NCI-H524 (cell line): Measurements from ENCODE around the gene CAMTA1.

Source experiments
- DNase-seq, 2 experiments: peaks; one replicate each; lab custom pipeline; 2025; lab: John Stamatoyannopoulos, UW

Gene CAMTA1

DNA sequence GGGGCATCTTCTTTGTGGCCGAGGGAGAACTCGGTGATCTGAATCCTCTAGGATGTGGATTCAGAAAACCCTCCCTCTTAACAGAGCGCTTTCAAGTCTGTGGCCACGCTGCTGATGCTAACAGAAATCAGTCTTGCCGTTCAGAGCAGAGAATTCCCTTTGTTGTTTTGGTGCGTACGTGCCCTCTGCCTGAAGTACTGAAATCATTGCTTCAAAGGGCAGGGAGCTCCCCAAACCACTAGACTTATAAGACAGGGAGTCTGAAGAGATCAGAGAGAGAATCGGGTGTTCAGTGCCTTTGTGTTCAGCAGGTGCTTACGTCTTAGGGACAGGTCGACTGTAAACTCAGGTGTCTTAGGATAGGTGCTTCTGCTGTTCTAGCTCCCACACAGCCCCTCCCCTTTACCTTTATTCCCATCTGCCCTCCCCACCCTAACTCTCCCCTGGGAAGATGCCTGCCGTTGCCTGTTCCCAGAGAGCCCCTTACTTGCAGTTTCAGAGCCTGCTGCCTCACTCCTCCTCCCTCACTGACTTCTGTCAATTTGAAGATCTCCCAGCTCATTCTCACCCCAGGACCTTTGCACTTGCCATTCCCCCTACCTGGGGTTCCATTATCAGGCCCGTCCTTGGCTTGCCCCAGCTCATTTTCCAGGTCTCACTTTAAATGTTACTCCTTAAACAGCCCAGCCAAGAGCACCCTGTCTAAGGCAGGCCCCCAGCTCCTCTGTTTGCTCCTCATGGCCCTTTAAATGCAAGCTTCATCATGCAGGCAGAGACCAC is 143.0 kb downstream of the CAMTA1 start:
- DNase-seq, result no peak

DNA sequence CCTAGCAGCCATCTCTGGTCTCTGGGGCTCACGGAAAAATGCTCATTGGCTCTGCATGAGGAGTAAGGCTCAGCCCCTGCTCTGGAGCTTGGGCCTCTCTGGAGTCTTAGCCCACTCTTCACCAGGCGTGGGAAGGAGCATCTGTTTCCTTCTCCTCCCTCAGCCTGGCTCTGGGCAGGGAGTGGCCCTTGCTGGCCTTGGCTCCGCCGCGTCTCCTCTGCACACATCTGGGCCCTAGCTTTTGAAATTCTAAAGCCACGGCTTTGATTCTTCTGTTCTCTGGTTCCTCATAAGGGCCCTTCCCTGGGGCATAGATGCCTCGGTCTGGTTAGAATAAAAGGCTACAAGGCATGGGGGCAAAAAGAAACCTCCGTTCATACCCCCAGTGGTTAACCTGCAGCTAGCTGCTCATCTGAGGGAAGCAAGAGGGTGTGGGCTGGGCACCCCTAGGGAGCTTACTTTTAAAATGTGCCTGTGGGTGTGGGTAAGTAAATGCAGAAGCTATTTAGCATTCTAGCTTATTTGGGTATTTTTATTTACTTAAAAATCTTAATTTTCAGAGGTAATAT is 145.6 kb downstream of the CAMTA1 start:
- DNase-seq, result no peak

DNA sequence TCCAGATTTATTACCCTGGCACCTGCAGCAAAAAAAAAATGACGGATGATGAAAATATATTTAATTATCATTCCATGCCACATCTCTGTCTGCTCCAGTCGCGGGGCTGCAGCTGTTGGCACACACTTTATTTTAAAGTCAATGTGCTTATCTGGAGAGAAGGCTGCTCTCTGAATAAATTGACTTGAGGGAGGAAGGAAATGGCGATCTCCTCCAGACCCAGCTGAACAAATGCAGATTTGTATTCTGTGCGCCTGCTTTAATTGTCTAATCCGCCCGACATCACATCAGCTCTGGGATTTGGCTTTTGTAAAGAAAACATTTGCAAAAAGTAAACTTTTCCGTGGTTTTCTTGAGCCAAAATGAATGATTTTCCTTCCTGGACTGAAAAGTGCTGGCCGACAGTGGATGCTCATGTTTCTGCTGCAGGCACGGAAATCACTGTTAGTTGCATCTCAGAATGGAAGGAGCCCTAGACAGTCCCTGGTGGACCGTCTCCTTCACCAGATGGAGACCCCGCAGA is 150.2 kb downstream of the CAMTA1 start:
- peak in 1 of 2 experiments; percentile 53 for DNase-seq

DNA sequence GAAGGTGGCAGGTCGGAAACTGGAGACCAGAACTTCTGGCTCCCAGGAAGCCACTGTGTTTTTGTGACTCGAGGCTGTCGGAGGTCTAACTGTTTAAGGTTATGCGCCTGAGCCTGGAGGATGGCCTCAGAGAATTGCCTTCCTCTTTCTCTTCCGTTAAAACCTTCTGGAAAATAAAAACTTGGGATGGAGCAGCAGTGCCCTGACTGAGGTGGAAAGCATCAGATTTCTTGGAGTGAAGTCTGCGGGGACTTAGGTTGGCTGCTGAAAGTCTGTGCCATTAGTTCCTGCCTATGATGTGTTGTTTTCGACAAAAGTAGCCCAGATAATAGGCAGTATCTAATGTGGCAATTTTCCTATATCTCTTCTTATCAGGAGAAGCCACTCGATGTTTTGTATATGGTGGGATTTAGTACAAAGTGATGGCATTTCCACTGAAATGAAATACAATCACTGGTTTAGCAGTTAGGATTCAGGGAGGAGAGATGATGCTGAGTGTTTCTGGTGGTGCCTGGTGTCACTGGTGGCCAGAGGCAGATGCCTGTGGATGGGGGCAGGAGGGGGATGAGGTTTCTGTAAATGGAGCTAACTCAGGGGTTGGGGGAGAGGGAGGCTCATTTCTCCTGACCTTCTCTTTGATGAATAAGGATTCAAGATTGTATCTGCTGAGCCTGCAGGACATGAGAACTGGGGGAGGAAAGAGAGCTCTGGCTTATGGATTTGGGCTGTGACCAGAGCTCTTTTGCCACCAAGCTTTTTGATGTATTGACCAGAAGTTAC is 150.8 kb downstream of the CAMTA1 start:
- DNase-seq, result no peak

DNA sequence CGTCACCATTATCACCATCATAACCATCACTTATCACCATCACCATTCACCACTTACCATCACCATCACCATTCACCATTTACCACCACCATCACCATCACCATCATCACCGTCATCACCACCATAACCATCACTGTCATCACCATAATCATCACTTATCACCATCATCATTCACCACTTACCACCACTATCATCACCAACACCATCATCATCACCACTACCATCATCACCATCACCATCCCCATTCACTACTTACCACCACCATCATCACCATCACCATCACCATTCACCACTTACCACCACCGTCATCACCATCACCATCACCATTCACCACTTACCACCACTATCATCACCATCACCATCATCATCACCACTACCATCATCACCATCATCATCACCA is 151.8 kb downstream of the CAMTA1 start:
- DNase-seq, result no peak

DNA sequence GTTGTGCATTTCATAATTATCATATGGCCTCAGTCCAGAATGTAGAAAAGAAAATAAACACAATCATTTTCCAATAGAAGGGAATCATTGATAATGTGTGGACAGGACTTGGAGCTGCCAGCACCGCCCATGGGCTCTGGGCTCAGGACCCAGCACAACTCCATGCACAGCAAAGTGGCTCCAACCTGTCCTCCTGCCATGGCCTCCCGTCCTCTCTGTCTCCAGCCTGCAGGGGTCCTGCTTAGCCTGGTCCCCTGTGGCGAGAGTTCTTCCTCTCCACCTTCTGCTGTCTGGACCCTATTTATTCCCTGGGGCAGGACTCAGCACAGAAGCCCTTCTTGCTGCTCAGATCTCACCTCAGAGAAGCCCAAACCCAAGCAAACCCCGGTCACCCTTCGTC is 154.1 kb downstream of the CAMTA1 start:
- no peak for DNase-seq

DNA sequence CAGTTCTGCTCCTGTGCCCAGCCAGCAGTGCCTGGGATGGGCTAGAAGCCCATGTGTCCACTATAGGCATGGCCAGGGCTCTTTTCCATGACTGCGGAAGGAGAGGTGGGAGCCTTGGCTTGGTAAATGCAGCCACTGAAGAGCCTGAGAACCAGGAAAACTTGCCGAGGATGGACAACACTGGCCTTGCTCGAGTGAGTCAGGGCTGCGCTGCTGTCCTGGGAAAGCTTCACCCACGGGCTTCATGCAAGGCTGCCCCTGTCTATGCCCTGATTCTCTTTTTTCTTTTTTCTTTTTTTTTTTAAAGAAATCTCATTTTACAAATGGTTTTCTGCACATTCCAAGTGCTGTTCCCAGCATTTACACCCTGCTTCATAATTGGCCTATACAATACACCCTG is 156.5 kb downstream of the CAMTA1 start:
- no peak for DNase-seq

DNA sequence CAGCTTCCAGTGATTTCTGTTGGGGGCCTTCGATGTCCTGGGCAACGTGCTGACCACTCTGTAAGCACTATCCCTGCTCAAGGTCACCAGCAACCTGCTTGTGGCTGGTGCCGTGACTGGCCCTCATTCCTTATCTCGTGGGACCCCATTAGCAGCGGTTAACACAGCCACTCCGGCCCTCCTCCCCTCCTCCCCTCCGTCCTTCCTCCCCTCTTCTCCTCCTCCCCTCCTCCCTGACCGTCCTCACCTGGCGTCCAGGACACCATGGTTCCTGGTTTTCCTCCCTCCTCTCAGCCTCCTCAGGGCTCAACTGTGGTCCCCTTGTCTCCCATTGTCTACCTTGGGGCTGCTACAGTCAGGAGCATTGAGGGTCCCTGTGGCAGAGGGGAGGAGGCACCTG is 157.7 kb downstream of the CAMTA1 start:
- DNase-seq, result no peak

DNA sequence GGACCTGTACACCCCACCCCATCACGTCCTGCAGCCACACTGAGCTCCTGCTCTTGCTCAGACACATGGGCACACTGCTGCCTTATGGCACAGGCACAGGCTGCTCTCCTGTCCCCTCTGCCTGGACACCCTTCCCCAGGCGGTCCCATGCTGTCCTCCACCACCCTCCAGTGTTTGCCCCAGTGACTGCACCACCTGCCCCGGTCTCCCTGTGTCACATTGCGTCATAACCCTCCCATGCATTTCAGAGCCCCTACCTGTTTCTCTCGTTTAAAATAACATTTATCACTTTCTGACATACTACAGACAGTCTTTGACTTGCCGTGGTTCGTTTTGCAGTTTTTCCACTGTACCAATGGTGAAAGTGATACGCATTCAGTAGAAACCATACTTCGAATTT is 159.2 kb downstream of the CAMTA1 start:
- no peak for DNase-seq

DNA sequence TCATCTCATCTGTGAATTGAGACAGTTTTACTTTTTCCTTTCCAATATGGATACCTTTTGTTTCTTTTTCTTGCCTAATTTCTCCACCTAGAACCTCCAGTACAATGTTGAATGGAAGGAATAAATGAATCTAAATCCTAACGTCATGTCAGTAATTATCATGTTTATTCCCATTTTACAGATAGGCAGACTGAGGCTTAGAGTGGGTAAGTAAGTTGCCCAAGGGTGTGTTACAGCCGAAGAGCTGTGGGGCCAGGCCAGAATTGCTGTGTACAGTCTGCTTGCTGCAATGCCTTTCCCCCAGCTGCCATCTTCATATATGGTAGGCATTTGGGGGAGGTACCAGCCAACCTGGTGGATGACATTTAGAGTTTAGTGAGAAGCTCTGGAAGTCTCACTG is 162.7 kb downstream of the CAMTA1 start:
- DNase-seq, result no peak

DNA sequence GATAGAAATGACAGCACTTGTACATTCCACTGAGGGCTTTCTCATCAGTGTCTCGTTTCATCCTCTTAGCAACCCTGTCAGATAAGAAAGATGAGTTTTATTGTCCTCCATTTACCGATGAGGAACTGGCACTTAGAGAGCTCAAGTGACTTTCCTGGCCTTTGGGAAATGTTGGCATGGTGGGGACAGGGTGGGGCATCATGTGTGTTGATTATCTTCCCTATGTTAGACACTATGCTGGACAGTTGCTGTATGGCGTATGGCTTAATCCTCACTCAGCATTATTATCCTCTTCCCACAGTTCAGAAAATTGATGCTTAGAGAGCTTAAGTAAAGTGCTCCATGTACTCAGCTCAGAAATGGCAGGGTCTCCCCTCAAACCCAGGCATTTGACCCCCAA is 163.2 kb downstream of the CAMTA1 start:
- peak; percentile 92 to 94 for DNase-seq

DNA sequence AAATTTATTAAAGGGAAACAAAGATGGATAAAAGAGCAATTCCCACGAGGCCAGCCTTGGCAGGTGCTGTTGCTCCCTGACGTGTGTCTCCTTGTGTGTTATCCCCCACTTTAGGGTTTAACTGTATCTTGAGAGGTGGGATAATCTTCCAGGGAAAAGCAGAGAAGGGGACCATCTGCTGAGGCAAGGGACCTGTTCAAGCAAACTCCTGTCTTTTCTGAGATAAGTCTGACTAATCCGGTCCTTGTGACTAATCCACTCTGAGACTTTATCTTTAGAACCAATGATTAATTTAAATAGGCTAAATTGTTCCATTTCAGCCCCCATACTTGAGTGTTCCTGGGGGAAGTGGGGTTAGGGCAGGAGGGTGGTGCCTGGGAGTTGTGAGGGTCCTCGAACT is 163.6 kb downstream of the CAMTA1 start:
- DNase-seq, result peak; percentile 96 to 99

DNA sequence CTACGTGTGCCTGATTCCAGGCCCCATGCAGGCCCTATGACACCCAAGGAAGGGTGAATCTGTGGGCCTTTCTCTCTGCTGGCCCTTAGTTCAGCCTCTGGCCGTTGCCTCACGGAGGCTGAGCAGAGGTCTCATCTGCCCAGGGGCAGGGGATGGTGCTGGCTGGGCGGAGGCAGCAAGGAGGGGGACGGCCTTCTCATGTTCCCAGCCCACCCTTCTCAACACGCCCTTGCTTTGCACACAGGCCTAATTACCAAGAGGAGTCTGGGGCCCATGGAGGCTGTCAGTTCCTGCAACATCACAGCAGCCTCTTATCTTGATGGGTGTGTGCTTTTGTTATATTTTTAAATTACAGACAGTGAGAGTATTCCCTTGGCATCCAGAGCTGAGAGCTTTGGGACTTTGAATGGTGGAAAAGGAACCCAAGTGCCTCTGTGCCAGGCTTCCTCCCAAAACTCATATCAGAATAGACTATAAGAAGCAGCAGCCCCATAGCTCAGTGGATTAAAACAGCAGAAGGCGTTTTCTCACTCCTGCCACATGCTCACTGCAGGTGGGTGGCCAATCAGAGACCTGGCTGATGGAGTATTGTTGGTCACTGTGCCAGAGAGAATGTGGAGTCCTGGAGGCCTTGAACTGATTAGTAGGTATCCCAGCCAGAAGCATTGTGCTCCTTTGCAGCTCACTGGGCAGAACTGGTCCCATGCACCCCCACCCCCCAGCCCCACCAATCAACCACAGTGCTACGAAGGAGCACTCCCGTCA is 164.9 kb downstream of the CAMTA1 start:
- peak; percentile 49 to 79 for DNase-seq

DNA sequence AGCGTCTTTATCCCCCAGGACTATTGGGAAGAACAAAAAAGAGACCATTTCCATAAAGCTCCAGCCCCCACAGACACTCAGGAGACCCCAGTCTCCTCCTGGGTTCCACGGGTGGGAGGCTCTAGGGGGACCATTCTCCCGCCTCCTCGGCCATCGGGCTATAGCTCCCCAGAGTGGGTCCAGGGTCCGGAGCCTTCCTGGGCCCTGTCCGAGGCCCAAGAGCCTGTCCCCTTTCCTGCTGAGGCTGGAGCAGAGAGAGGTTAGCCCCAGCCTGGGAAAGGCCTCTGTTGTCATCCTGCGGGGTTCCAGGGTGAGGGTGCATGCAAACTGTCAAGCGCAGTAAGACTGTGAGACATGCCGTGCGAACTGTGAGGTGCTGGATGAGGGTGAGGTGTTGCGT is 166.3 kb downstream of the CAMTA1 start:
- DNase-seq, result no peak

DNA sequence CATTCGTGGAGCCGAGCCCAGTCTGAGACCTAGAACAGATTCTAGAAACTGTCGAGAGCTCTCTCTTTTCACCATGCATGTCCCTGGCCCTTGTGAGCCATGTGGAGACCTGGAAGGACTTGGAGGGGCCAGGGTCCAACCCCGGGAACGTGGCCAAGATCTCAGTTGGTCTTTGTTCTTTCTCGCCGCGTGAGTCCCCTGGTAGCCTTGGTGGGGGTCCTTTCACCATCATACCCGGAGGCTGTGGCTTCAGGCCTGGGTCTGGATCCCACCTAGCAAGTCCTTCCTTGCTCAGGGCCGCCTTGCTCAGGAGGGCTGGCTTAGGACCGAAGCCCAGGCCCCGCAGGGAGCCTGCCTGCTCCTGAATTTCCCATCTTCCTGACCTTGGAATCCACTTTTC is 168.0 kb downstream of the CAMTA1 start:
- DNase-seq, result no peak

DNA sequence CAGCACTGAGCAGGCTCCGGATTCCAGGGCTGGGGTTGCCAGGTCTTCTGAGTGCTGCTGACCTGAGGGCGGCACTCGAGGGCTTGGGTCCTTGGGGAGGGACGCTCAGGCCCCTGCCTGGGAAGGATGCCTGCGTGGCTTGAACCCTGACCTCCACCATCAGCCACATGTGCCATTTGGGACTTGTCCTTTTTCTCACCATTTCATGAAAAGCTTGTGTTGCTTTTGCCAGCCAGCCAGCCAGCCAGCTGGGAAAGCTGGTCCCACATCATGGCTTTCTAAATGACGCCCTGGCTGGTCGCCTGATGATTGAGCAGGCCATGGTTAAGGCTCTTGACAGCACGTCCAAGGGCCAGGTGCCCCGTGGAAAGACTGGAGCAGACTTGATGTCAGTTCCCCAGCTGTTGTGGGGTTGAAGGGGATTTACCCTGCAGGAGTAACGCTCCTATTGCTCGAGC is 168.7 kb downstream of the CAMTA1 start:
- DNase-seq, result peak; percentile 65 to 83

DNA sequence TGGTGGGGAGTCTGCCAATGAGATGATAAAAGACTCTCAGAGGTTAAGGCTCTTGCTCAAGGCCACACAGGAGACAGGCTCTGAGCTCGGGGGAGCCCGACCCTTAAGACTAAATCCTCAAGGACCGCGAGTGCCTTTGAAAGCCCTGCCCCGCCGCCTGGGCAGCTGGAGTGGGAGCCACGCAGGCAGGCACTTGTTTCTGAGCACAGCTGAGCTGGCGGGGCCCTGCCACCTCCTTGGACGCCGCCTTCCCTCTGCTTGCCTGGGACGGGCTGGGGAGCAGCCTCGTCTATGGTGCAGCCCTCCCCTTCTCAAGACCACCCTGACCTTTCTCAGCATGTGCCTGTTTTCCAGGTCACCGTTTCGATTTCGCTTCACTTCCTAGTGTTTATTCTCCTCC is 169.3 kb downstream of the CAMTA1 start:
- peak; percentile 50 to 74 for DNase-seq

DNA sequence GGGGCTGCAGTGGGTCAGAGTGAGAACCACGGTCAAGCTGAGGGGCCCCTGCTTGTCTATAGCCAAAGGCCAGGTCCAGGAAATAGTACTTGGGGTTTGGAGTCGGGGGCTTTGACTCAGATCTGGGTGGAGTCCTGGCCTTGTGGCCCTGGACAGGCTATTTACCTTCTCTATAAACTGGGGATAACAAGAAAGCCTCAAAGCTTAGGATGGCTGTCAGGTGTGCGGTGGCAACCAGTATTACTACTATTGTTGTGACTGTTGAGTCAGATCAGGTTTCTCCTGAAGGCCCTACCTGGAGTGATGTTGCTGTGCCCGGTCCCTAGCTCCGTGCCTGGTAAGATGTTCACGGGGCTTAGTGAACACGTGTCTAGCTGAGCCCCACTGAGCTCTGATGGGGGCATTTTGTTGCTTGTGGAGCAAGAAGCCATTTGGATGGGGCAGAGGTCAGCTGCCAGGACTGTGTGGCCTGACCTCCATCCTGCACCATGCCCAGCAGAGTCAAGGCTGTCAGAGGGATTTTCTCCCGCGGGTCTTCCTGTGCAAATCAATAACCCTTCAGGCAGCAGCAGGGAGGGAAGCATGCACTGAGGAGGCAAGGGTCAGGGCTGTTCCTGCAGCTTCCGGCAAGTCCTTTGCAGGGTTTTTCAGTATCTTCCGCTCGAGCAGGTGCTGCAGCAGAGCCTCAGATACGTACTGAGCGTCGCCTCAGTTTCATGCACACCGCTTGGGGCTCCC is 170.3 kb downstream of the CAMTA1 start:
- DNase-seq, result no peak

DNA sequence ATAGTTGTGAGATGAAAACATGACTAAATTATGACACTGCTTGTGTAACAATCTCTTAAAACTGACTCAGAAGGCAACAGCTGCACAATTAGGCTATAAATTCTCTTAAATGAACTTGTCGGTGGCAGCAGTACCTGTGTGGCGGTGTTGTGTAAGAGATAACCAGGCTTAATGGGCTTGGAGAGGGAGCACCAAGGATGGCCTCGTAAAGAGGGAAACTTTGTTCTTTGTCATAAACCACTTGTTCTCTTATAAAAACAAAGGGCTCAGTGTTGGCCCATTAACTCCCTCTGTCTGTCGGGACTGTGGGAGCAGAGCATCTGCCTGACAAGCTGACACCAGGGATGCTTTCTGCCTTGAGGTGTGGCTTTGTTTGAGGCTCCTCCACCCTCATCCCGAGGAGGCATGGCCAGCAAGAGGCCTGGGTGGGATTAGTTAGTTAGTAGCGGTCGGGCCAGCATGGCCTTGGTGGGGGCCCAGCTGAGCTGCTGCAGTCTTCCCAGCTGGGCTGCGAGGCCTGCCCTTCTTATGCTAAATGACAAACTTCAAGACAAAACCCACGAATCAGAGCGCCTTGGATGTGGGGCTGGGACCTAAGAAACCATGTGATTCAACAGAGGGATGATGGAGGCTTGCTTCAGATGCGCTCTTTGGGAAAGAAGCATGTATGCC is 171.4 kb downstream of the CAMTA1 start:
- DNase-seq, result peak in 1 of 2 experiments; percentile 47

DNA sequence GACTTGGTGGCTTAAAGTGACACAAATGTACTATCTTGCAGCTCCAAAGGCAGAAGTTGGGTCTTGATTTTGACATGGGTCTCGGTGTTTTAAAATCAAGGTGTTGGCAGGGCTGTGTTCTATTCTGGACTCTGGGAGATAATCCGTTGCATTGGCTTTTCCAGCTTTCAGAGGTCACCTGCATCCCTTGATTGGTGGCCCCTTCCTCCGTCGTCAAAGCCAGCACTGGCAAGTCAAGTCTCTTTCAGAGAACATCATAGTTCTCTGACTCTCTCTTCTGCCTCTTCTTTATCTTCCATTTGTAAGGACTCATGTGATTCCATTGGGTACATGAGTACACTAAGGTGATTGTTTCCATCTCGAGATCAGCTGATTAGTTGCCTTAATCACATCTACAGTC is 172.1 kb downstream of the CAMTA1 start:
- no peak for DNase-seq
